ENCODE measurements around the gene THAP11.

THAP11 gene

DNA sequence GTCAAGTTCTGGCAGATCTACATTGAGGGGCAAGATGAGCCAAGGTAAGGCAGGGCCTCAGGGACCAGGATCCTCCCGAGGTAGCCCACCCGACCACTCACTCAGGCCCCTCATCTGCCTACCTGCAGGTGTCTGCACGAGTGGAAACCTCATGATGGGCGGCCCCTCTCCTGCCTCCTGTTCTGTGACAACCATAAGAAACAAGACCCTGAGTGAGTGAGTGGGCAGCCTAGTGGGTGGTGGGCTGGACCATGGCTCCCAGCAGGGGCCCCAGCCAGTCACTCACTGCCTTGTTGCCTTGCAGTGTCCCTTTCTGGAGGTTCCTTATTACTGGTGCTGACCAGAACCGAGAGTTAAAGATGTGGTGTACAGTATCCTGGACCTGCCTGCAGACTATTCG, 36.1 kb downstream of the THAP11 start:
- no peaks in the 10 kb centered on the region for H3K27me3 ChIP-seq (ENCODE audit: low read depth)
- H3K9me3 ChIP-seq, result no peaks in the 10 kb centered on the region
- in situ Hi-C loops (cut with MboI; ENCODE audit: low sequenced_read_pairs), result no loop called here
- H3K4me1 ChIP-seq, result peaks cover 6% of the 10 kb centered on the region
- peaks cover 73% of the 10 kb centered on the region for H3K36me3 ChIP-seq (replicated peaks)
- no peak overlapping the region for H3K4me3 ChIP-seq
- DNase-seq (ENCODE audit: low spot score in 2 of 2), result no peak

DNA sequence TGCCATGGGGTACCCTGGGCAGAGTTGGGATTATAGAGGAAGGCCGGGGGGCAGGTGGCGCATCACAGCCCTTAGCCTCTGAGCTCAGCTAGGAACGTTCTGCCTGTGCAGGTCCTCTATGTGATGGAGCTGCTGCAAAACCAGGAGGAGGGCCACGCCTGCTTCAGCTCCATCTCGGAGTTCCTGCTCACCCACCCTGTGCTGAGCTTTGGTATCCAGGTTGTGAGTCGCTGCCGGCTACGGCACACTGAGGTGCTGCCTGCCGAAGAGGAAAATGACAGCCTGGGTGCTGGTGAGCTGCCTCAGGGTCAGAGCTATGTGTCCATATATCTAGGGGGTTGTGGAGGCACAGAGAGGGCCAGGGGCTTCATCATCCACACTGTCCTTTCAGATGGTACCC, 36.7 kb downstream of the THAP11 start:
- DNase-seq (ENCODE audit: low spot score in 2 of 2), result no peak

DNA sequence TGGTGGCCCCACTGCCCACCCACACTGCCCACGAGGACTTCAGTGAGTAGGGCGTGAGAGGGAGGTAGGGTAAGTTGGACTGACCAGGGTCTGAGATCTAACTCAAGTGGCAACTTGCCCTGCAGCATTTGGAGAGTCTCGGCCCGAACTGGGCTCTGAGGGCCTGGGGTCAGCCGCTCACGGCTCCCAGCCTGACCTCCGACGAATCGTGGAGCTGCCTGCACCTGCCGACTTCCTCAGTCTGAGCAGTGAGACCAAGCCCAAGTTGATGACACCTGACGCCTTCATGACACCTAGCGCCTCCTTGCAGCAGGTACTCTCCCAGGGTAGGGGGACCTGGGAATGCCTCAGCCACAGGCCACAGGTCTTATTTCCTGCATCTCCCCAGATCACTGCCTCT, 37.3 kb downstream of the THAP11 start:
- no peaks in the 10 kb centered on the region for H3K4me1 ChIP-seq
- no peak for DNase-seq (ENCODE audit: low spot score in 2 of 2)
- in situ Hi-C loops (cut with MboI; ENCODE audit: low sequenced_read_pairs), result no loop called here
- no peak overlapping the region for H3K4me3 ChIP-seq
- no peaks in the 10 kb centered on the region for H3K9me3 ChIP-seq
- peaks cover 84% of the 10 kb centered on the region for H3K36me3 ChIP-seq (replicated peaks)
- no peaks in the 10 kb centered on the region for H3K27me3 ChIP-seq (ENCODE audit: low read depth)

More for the DNA sequence above, 36.7 kb downstream of the THAP11 start:
- H3K9me3 ChIP-seq, result no peaks in the 10 kb centered on the region
- H3K4me1 ChIP-seq, result peaks cover 6% of the 10 kb centered on the region
- no peaks in the 10 kb centered on the region for H3K27me3 ChIP-seq (ENCODE audit: low read depth)
- in situ Hi-C loops (cut with MboI; ENCODE audit: low sequenced_read_pairs), result no loop called here
- no peak overlapping the region for H3K4me3 ChIP-seq
- H3K36me3 ChIP-seq (replicated peaks), result peaks cover 78% of the 10 kb centered on the region

DNA sequence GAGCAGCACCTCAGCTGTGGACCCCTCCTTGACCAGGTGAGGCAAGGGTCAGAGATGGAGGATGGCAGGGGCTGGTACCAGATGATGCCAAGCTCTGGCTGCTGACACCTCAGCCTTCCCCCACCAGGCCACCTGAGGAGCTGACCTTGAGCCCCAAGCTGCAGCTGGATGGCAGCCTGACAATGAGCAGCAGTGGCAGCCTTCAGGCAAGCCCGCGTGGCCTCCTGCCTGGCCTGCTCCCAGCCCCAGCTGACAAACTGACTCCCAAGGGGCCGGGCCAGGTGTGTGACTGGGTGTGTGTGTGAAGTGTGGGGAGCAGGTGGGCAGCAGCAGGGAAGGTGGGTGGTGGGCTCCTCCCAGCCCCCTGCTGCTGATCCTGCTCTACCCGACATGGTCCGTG, 37.8 kb downstream of the THAP11 start:
- DNase-seq (ENCODE audit: low spot score in 2 of 2), result no peak
- in situ Hi-C loops (cut with MboI; ENCODE audit: low sequenced_read_pairs), result no loop called here
- H3K36me3 ChIP-seq (replicated peaks), result peaks cover 88% of the 10 kb centered on the region
- no peaks in the 10 kb centered on the region for H3K27me3 ChIP-seq (ENCODE audit: low read depth)
- H3K4me3 ChIP-seq, result no peak overlapping the region
- H3K4me1 ChIP-seq, result no peaks in the 10 kb centered on the region
- H3K9me3 ChIP-seq, result no peaks in the 10 kb centered on the region

DNA sequence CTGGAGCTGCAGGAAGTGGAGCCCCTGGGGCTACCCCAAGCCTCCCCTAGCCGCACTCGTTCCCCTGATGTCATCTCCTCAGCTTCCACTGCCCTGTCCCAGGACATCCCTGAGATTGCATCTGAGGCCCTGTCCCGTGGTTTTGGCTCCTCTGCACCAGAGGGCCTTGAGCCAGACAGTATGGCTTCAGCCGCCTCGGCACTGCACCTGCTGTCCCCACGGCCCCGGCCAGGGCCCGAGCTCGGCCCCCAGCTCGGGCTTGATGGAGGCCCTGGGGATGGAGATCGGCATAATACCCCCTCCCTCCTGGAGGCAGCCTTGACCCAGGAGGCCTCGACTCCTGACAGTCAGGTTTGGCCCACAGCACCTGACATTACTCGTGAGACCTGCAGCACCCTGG, 38.5 kb downstream of the THAP11 start:
- Histone ChIP-seq H3K4me3 (no peak overlapping the region), H3K36me3 (replicated peaks) (peaks cover 88% of the 10 kb centered on the region), H3K9me3 (no peaks in the 10 kb centered on the region), H3K27me3 (ENCODE audit: low read depth) (no peaks in the 10 kb centered on the region), H3K4me1 (no peaks in the 10 kb centered on the region)
- no peak for DNase-seq (ENCODE audit: low spot score in 2 of 2)
- in situ Hi-C loops (cut with MboI; ENCODE audit: low sequenced_read_pairs), result no loop called here

DNA sequence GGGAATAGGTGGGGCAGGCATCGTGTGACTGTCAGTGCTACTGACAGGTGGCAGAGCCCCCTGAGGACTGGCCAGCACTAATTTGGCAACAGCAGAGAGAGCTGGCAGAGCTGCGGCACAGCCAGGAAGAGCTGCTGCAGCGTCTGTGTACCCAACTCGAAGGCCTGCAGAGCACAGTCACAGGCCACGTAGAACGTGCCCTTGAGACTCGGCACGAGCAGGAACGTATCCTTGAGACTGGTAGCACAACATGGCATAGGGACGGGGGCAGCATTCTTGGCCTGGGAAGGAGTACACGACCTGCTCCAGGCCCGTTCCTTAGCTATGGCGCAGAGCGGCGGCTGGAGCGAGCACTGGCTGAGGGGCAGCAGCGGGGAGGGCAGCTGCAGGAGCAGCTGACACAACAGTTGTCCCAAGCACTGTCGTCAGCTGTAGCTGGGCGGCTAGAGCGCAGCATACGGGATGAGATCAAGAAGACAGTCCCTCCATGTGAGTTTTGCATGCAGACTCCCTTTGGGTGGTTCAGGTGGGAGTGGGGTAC, 39.6 kb downstream of the THAP11 start:
- no peaks in the 10 kb centered on the region for H3K9me3 ChIP-seq
- peaks cover 80% of the 10 kb centered on the region for H3K36me3 ChIP-seq (replicated peaks)
- no peak for DNase-seq (ENCODE audit: low spot score in 2 of 2)
- H3K4me3 ChIP-seq, result no peak overlapping the region
- no peaks in the 10 kb centered on the region for H3K4me1 ChIP-seq
- no peaks in the 10 kb centered on the region for H3K27me3 ChIP-seq (ENCODE audit: low read depth)
- in situ Hi-C loops (cut with MboI; ENCODE audit: low sequenced_read_pairs), result no loop called here

DNA sequence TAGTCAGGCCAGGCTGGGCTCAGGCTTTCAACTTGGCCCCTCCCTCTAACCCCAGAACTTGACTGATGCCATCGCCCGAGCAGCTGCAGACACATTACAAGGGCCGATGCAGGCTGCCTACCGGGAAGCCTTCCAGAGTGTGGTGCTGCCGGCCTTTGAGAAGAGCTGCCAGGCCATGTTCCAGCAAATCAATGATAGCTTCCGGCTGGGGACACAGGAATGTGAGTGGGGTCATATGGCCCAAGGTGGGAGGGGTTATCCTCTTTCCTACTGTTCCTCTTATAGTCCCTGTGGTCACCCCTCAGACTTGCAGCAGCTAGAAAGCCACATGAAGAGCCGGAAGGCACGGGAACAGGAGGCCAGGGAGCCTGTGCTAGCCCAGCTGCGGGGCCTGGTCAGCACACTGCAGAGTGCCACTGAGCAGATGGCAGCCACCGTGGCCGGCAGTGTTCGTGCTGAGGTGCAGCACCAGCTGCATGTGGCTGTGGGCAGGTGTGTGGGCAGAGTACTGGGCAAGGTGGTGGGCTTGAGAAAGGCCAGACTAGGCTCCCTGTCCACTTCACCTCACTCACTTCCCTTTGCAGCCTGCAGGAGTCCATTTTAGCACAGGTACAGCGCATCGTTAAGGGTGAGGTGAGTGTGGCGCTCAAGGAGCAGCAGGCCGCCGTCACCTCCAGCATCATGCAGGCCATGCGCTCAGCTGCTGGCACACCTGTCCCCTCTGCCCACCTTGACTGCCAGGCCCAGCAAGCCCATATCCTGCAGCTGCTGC, 40.4 kb downstream of the THAP11 start:
- Histone ChIP-seq H3K27me3 (ENCODE audit: low read depth) (no peaks in the 10 kb centered on the region), H3K9me3 (no peaks in the 10 kb centered on the region), H3K4me3 (no peak overlapping the region), H3K4me1 (no peaks in the 10 kb centered on the region), H3K36me3 (replicated peaks) (peaks cover 71% of the 10 kb centered on the region)
- DNase-seq (ENCODE audit: low spot score in 2 of 2), result no peak
- in situ Hi-C loops (cut with MboI; ENCODE audit: low sequenced_read_pairs), result no loop called here

DNA sequence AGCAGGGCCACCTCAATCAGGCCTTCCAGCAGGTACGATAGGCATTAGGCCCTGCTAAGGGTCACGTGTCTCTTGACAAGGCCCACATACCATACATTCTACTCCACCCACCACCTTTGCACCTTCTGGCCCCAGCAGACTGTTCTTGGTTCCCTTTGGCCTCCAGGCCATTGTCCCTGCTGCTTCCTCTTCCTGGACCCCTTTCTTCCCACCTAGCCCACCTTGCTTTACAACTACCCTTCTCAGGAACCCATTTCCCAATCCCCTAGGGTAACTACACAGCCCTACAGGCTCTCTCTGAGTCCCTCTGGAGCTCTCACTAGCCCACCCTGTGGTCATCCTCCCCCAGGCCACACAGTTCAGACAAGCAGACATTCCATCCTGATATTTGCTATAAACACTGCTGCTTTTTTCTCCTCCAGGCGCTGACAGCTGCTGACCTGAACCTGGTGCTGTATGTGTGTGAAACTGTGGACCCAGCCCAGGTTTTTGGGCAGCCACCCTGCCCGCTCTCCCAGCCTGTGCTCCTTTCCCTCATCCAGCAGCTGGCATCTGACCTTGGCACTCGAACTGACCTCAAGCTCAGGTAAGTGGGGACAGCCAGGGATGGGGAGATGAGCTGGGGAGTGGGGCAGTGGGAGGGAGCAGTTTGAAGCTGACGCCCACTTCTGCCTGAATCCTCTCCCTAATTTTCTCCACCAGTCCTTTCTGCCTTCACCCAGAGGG, 41.2 kb downstream of the THAP11 start:
- no peaks in the 10 kb centered on the region for H3K9me3 ChIP-seq
- H3K4me3 ChIP-seq, result no peak overlapping the region
- H3K36me3 ChIP-seq (replicated peaks), result peaks cover 64% of the 10 kb centered on the region
- no peaks in the 10 kb centered on the region for H3K4me1 ChIP-seq
- H3K27me3 ChIP-seq (ENCODE audit: low read depth), result no peaks in the 10 kb centered on the region
- DNase-seq (ENCODE audit: low spot score in 2 of 2), result no peak
- in situ Hi-C loops (cut with MboI; ENCODE audit: low sequenced_read_pairs), result no loop called here

DNA sequence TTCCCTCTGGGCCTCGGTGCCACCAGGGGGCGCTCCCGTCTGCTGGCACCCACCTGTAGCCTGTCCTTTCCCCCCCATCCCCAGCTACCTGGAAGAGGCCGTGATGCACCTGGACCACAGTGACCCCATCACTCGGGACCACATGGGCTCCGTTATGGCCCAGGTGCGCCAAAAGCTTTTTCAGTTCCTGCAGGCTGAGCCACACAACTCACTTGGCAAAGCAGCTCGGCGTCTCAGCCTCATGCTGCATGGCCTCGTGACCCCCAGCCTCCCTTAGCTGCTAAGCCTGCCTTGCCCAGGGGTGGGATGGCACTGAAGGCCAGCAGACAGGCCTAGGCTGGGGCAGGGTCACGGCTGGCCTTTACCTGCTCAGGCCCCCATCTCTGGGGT, 41.7 kb downstream of the THAP11 start:
- H3K36me3 ChIP-seq (replicated peaks), result peaks cover 58% of the 10 kb centered on the region
- H3K4me1 ChIP-seq, result no peaks in the 10 kb centered on the region
- H3K9me3 ChIP-seq, result no peaks in the 10 kb centered on the region
- H3K4me3 ChIP-seq, result no peak overlapping the region
- DNase-seq (ENCODE audit: low spot score in 2 of 2), result peak; percentile 33 to 71
- no peaks in the 10 kb centered on the region for H3K27me3 ChIP-seq (ENCODE audit: low read depth)
- in situ Hi-C loops (cut with MboI; ENCODE audit: low sequenced_read_pairs), result no loop called here

DNA sequence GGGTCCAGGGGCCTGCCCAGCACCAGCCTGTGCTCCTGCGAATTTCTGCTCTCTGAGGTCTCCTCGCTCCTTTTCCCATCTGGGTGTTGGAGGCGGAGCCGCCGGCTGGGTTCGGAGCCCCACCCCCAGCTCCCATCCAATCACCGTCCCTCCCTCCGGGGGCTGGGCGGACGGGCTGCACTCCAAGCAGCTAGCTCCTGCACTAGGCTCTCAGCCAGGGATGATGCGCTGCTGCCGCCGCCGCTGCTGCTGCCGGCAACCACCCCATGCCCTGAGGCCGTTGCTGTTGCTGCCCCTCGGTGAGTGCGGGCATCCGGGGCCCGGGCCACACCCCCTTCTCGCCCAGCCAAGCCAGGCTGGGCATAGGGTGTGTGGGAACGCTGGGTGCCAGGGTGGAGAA, 42.6 kb downstream of the THAP11 start, which contains the start of gene NRN1L:
Gene NRN1L, plus strand, starts transcription at position 202 of the 400 bp plus-strand sequence. Its CDS starts 19 bp downstream, at position 221.
- DNase-seq (ENCODE audit: low spot score in 2 of 2), result peak in 1 of 2 experiments; percentile 84
- Histone ChIP-seq H3K4me1 (no peaks in the 10 kb centered on the region), H3K27me3 (ENCODE audit: low read depth) (no peaks in the 10 kb centered on the region), H3K4me3 (no peak within 1 kb of the TSS), H3K9me3 (no peaks in the 10 kb centered on the region), H3K36me3 (replicated peaks) (peaks cover 50% of the 10 kb centered on the region)
- in situ Hi-C loops (cut with MboI; ENCODE audit: low sequenced_read_pairs), result no loop called here

DNA sequence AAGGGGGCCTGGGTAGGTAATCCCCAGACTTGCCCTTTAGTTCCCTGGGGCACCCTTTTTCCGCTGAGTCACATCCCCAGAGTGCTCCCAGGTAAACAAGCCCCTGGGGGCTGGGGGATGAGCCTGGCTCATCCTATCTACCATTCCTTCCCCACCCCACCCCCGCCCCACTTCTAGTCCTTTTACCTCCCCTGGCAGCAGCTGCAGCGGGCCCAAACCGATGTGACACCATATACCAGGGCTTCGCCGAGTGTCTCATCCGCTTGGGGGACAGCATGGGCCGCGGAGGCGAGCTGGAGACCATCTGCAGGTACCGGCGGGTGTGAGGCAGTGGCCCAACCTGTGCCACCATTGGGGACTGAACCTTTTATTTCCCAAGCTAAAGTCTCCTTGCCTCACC, 43.4 kb downstream of the THAP11 start:
- Histone ChIP-seq H3K4me1 (no peaks in the 10 kb centered on the region), H3K4me3 (no peak overlapping the region), H3K36me3 (replicated peaks) (peaks cover 41% of the 10 kb centered on the region), H3K27me3 (ENCODE audit: low read depth) (no peaks in the 10 kb centered on the region), H3K9me3 (no peaks in the 10 kb centered on the region)
- in situ Hi-C loops (cut with MboI; ENCODE audit: low sequenced_read_pairs), result no loop called here
- DNase-seq (ENCODE audit: low spot score in 2 of 2), result no peak

DNA sequence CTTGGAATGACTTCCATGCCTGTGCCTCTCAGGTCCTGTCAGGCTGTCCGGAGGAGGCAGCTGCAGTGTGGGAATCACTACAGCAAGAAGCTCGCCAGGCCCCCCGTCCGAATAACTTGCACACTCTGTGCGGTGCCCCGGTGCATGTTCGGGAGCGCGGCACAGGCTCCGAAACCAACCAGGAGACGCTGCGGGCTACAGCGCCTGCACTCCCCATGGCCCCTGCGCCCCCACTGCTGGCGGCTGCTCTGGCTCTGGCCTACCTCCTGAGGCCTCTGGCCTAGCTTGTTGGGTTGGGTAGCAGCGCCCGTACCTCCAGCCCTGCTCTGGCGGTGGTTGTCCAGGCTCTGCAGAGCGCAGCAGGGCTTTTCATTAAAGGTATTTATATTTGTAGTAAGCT, 43.9 kb downstream of the THAP11 start:
- Histone ChIP-seq H3K9me3 (no peaks in the 10 kb centered on the region), H3K27me3 (ENCODE audit: low read depth) (no peaks in the 10 kb centered on the region), H3K4me1 (no peaks in the 10 kb centered on the region), H3K4me3 (no peak overlapping the region), H3K36me3 (replicated peaks) (peaks cover 37% of the 10 kb centered on the region)
- in situ Hi-C loops (cut with MboI; ENCODE audit: low sequenced_read_pairs), result no loop called here
- no peak for DNase-seq (ENCODE audit: low spot score in 2 of 2)

DNA sequence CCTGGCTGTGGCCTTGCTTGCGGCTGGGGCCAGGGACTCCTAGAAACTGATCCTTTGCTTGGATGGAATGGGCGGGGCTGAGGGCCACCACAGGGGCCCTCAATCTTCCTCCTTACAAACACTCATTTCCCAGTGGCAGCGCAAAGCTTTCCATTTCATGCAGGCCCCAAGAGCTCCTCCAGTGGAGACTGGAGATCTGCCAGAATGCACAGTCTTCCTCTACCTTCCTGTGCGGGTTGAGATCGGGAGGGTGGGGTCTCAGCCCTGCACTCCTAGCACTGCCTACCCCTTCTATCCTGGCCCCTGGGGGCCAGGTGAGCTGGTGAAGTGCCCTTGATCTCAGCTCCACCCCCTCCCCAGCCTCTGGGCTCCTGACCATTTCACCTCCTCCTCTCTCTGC, 44.3 kb downstream of the THAP11 start:
- peaks cover 33% of the 10 kb centered on the region for H3K36me3 ChIP-seq (replicated peaks)
- H3K27me3 ChIP-seq (ENCODE audit: low read depth), result no peaks in the 10 kb centered on the region
- no peak for DNase-seq (ENCODE audit: low spot score in 2 of 2)
- in situ Hi-C loops (cut with MboI; ENCODE audit: low sequenced_read_pairs), result no loop called here
- no peaks in the 10 kb centered on the region for H3K9me3 ChIP-seq
- no peaks in the 10 kb centered on the region for H3K4me1 ChIP-seq
- no peak overlapping the region for H3K4me3 ChIP-seq

DNA sequence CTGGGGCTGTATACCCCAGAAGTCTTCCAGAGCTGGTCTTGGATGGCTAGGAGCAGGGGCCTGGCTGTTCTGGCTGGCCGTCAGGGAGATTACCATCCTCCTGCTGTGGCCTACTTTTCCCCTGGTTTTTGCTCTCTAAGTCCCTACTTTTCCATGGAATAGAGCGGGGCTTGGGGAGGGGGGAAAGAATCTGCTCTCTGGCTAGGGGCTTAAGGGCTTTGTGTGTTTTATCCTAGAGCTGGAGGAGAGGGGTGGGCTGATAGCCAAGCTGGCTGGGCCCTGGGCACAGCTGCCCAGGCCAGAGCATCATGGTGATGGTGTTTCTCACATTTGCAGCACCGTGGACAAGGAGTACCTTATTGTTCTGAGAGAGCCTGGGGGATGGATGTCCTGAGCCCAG, 46.2 kb downstream of the THAP11 start:
- DNase-seq (ENCODE audit: low spot score in 2 of 2), result no peak
- Histone ChIP-seq H3K36me3 (replicated peaks) (peaks cover 17% of the 10 kb centered on the region), H3K4me3 (no peak overlapping the region), H3K4me1 (peaks cover 4% of the 10 kb centered on the region), H3K27me3 (ENCODE audit: low read depth) (no peaks in the 10 kb centered on the region), H3K9me3 (no peaks in the 10 kb centered on the region)
- in situ Hi-C loops (cut with MboI; ENCODE audit: low sequenced_read_pairs), result no loop called here

Measured in HAP-1 (cell line).